K562 (cell line): Measurements from ENCODE around the gene DENND2A.

ENCODE experiments used
- CREB3 ChIP-seq: fragments of 450-650 bp; conservative IDR thresholded peaks from 2 replicates; pipeline ENCODE4 v1.6.1; 2016; ENCODE audit warnings: missing genetic modification characterization, low read depth, mild to moderate bottlenecking, missing compliant biosample characterization, moderate library complexity
- CTCF ChIP-seq, 3 experiments: IDR thresholded peaks in 2 of 3; conservative IDR thresholded peaks in 1 of 3; 2 replicates each; pipeline ENCODE4 v1.5.1; 2011 to 2012; ENCODE audit warnings: low read length in 3 of 3, mild to moderate bottlenecking in 3 of 3, control low read depth in 2 of 3, improper control_type of control experiment in 1 of 3, inconsistent platforms in 1 of 3, low read depth in 1 of 3, mixed read lengths in 1 of 3, moderate library complexity in 1 of 3; ENCODE audit not compliant: insufficient read depth in 2 of 3
- E2F1 ChIP-seq: sonication (generic); formaldehyde crosslinking; IDR thresholded peaks from 2 replicates; pipeline ENCODE4 v1.8.1; 2023; ENCODE audit warnings: mild to moderate bottlenecking, missing genetic modification reagents, moderate library complexity
- GATA2 ChIP-seq: sonication (generic); formaldehyde crosslinking; IDR thresholded peaks from 2 replicates; pipeline ENCODE4 v1.4.0; 2020; ENCODE audit warnings: mild to moderate bottlenecking, missing genetic modification reagents
- SREBF2 ChIP-seq: sonication (generic); formaldehyde crosslinking; IDR thresholded peaks from 2 replicates; pipeline ENCODE4 v1.4.0; 2020; ENCODE audit warnings: mild to moderate bottlenecking, missing genetic modification reagents
- ZBTB34 ChIP-seq: fragments of 250-450 bp; sonication (Bioruptor Pico); IDR thresholded peaks from 2 replicates; pipeline ENCODE4 v1.8.0; 2021; ENCODE audit warnings: mild to moderate bottlenecking, moderate library complexity
- ZSCAN29 ChIP-seq: fragments of 450-650 bp; IDR thresholded peaks from 2 replicates; pipeline ENCODE4 v1.6.1; 2017
- TF ChIP-seq, protein P1 (sequence below): sonication (generic); formaldehyde crosslinking; IDR thresholded peaks from 2 replicates; pipeline ENCODE4 v1.8.0; 2022; ENCODE audit warnings: mild to moderate bottlenecking, low read depth, missing genetic modification reagents
- TF ChIP-seq, protein P2 (sequence below): IDR thresholded peaks from 3 replicates; pipeline ENCODE4 v1.6.1; 2011; ENCODE audit warnings: borderline replicate concordance, mild to moderate bottlenecking; ENCODE audit not compliant: insufficient read length, insufficient read depth

- TF ChIP-seq GATA2 (no peak), SREBF2 (CRISPR knock-in tag) (no peak), ZBTB34 (no peak), CTCF (IDR thresholded peaks at IDR 0.05 in 2 of 3, conservative IDR thresholded peaks at IDR 0.05 in 1 of 3; ENCODE audit: insufficient read depth in 2 of 3, low read depth in 1 of 3, low read length in 3 of 3) (peak; percentile 29 to 68 (median 32); a peak in 4 of 6 replicates), CREB3 (tag) (no peak), E2F1 (CRISPR knock-in tag) (no peak), ZSCAN29 (no peak)
- TF ChIP-seq, protein P1, sequence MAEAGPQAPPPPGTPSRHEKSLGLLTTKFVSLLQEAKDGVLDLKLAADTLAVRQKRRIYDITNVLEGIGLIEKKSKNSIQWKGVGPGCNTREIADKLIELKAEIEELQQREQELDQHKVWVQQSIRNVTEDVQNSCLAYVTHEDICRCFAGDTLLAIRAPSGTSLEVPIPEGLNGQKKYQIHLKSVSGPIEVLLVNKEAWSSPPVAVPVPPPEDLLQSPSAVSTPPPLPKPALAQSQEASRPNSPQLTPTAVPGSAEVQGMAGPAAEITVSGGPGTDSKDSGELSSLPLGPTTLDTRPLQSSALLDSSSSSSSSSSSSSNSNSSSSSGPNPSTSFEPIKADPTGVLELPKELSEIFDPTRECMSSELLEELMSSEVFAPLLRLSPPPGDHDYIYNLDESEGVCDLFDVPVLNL (CRISPR knock-in tag), result no peak
- TF ChIP-seq, protein P2, sequence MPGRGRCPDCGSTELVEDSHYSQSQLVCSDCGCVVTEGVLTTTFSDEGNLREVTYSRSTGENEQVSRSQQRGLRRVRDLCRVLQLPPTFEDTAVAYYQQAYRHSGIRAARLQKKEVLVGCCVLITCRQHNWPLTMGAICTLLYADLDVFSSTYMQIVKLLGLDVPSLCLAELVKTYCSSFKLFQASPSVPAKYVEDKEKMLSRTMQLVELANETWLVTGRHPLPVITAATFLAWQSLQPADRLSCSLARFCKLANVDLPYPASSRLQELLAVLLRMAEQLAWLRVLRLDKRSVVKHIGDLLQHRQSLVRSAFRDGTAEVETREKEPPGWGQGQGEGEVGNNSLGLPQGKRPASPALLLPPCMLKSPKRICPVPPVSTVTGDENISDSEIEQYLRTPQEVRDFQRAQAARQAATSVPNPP, result no peak
Observed at GRCh38 chr7:140689199-140690152, 48.9 kb upstream of the DENND2A start.
